Activated T-helper 17 cell treated with anti-CD3 and anti-CD28 coated beads, Interleukin-2, amount 50 U/mL, for 72 hours (primary cell): Measurements from ENCODE around the gene ACRV1. TPM values are rescaled to one million over a fixed set of nuclear protein-coding genes. Genes with fewer than 3 reads are reported as not detected.
"Not testable (repeated sequence)": the region's sequence is repeated elsewhere in the genome, so short reads cannot be mapped to it uniquely, and the experiment has no call there.

Source experiments
- ATAC-seq: fragments of 150-1000 bp; cut with Tn5 transposase; replicated peaks from 2 replicates; pipeline ENCODE4 v1.10.0; 2021; ENCODE audit warnings: mild to moderate bottlenecking, moderate library complexity
- H3K27ac Mint-ChIP-seq: one replicate; pipeline ENCODE4 v1.8.0; 2022; ENCODE audit warnings: mixed read lengths
- H3K27me3 Mint-ChIP-seq: one replicate; pipeline ENCODE4 v1.8.0; 2022; ENCODE audit warnings: mixed read lengths
- H3K36me3 Mint-ChIP-seq: one replicate; pipeline ENCODE4 v1.8.0; 2022; ENCODE audit warnings: low read depth, mild to moderate bottlenecking, mixed read lengths
- H3K4me1 Mint-ChIP-seq: one replicate; pipeline ENCODE4 v1.8.0; 2022; ENCODE audit warnings: mixed read lengths
- H3K4me3 Mint-ChIP-seq: one replicate; pipeline ENCODE4 v1.8.0; 2022; ENCODE audit warnings: mild to moderate bottlenecking, mixed read lengths
- H3K9me3 Mint-ChIP-seq: one replicate; pipeline ENCODE4 v1.8.0; 2022; ENCODE audit warnings: mixed read lengths
- total RNA-seq, 2 donors: library from RNA; stranded (reverse); gene quantifications; one replicate each; pipeline ENCODE4 v1.2.3, GENCODE V29; 2022

The ACRV1 gene, protein sequence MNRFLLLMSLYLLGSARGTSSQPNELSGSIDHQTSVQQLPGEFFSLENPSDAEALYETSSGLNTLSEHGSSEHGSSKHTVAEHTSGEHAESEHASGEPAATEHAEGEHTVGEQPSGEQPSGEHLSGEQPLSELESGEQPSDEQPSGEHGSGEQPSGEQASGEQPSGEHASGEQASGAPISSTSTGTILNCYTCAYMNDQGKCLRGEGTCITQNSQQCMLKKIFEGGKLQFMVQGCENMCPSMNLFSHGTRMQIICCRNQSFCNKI
- not detected for total RNA-seq

DNA sequence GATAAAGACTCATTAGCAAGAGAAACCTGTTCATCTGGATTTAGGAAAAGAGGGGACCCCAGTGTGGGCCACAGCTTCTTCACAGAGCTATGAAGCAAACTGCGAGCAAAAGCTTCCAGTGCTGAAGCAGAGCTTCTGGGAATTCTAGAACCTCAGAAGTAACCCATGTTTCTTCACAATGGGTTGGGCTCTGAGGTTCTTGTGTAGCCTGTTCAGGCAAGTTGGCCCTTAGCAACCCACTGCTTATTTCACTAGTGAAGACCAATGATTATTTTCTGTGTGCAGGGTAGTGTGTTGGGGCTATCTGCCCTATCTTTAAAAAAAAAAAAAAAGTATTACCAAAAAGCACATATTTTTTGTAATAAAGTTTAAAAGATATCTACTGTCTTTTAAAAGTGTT is at the start of gene ACRV1:
ACRV1 (minus strand) TSS at position 101 of the 400 bp plus-strand sequence; CDS start at position 34, 67 bp downstream.
- H3K27me3 Mint-ChIP-seq = no peaks in the 10 kb centered on the region
- peaks cover 3% of the 10 kb centered on the region for H3K4me1 Mint-ChIP-seq
- H3K36me3 Mint-ChIP-seq = peaks cover 27% of the 10 kb centered on the region
- H3K27ac Mint-ChIP-seq = no peak within 1 kb of the TSS
- no peak within 1 kb of the TSS for H3K4me3 Mint-ChIP-seq
- H3K9me3 Mint-ChIP-seq = no peaks in the 10 kb centered on the region
- no peak for ATAC-seq

DNA sequence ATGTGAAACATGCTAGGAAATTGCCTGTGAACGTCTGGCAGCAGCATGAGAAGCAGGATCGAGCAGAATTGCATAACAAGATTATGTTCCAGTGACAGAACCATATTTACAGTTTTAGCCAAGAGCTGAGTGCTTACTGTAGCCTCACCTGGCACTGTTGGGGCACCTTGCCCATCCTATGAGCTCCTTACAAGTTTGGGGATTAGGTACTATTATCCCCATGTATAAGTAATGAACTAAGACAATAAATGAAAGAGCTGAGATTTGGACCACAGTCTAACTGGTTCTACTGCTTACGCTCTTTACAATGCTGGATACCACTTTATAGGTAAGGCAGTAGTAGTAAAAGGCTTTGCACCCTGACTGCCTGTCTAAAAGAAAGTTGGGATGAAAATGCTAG is 48.3 kb upstream of the ACRV1 start:
- Mint-ChIP-seq H3K27ac (no peak overlapping the region), H3K36me3 (no peaks in the 10 kb centered on the region), H3K9me3 (no peaks in the 10 kb centered on the region), H3K4me3 (no peak overlapping the region), H3K27me3 (peaks cover 5% of the 10 kb centered on the region), H3K4me1 (no peaks in the 10 kb centered on the region)
- no peak for ATAC-seq

DNA sequence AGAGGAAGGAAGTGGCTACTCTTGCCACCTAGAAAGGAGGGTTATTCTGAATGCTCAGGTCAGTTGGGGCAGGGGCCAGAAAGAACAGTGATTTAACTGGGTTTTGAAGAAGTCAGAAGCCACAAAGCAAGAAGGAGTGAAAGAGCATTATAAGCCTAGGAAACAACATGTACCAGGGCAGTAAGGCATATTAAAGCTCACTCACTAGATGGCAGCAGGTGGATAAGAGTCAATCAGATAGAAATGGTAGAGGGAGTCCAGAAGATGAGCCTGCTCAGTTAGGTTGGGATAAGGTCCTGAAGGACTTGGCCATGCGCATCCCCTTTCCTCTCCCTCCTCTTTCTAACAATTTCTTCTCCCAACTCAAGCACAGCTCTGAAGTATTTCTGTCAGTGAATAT is 43.5 kb upstream of the ACRV1 start:
- Mint-ChIP-seq H3K4me1 (no peaks in the 10 kb centered on the region), H3K27me3 (peaks cover 13% of the 10 kb centered on the region), H3K27ac (no peak overlapping the region), H3K4me3 (no peak overlapping the region), H3K9me3 (no peaks in the 10 kb centered on the region), H3K36me3 (no peaks in the 10 kb centered on the region)
- ATAC-seq = no peak

DNA sequence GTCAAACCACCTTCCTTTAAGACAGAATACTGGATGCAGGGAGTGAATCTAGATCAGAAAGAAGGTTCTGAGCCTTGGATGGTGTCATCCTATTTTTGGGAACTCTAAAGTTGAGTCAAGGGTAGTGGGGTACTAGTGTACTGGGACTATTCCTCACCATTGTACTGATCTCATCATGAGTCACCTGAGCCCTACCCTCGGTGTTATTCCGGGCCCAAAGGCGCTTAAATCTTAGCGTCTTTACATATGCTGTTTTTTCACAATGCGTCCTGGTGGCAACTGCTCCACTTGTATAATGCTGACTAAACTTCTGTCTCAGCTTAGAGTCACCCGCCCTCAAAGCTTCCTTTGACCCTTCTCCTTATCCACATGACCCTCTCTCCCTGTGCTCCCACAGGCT is 40.1 kb upstream of the ACRV1 start:
- Mint-ChIP-seq H3K9me3 (no peaks in the 10 kb centered on the region), H3K4me3 (no peak overlapping the region), H3K27me3 (peaks cover 10% of the 10 kb centered on the region), H3K4me1 (no peaks in the 10 kb centered on the region), H3K27ac (no peak overlapping the region), H3K36me3 (no peaks in the 10 kb centered on the region)
- ATAC-seq = no peak

DNA sequence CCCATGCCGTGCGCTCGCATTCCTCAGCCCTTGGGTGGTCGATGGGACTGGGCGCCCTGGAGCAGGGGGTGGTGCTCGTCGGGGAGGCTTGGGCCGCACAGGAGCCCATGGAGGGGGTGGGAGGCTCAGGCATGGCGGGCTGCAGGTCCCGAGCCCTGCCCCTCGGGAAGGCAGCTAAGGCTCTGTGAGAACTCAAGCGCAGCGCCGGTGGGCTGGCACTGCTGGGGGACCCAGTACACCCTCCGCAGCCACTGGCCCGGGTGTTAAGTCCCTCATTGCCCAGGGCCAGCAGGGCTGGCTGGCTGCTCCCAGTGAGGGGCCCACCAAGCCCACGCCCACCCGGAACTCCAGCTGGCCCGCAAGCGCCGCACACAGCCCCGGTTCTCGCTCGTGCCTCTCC is 24.0 kb upstream of the ACRV1 start:
- H3K27ac Mint-ChIP-seq, H3K4me3 Mint-ChIP-seq, H3K4me1 Mint-ChIP-seq, H3K36me3 Mint-ChIP-seq, ATAC-seq, H3K9me3 Mint-ChIP-seq: not testable (repeated sequence)
- peaks cover 11% of the 10 kb centered on the region for H3K27me3 Mint-ChIP-seq

DNA sequence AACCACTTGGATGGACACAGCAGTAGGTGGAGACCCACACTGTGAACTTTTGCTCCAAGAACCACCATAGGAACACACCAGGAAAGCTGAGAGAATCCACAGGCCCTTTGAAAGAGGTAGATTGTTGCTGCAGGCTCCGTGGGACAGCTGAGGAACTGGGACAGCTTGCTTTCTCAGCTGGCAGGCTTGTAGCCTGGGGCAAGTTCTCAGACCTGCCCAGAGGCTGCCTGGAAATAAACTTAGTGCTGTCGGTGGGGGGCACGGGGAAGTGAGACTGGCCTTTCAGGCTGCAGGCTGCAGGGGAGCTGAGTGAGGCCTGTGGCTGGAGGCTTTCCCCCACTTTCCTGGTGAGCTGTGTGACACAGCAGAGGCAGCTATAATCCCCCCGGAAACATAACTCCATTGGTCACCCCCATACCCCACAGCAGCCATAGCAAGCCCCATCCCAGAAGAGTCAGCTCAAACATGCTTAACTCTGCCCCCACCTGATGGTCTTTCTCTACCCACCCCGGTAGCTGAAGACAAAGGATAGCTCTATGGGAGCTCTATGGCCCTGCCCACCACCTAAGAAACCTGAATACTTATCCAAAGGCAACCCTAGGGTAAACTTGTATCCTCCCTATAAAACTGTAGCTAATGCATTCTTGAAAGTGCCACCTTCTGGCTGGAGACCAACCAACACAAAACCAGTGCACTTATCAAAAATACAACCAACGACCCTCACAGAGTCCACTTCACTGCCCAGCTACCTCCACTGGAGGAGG is 21.4 kb upstream of the ACRV1 start:
- H3K36me3 Mint-ChIP-seq = no peaks in the 10 kb centered on the region
- H3K4me3 Mint-ChIP-seq = no peak overlapping the region
- no peak overlapping the region for H3K27ac Mint-ChIP-seq
- H3K9me3 Mint-ChIP-seq = no peaks in the 10 kb centered on the region
- no peak for ATAC-seq
- no peaks in the 10 kb centered on the region for H3K4me1 Mint-ChIP-seq
- peaks cover 21% of the 10 kb centered on the region for H3K27me3 Mint-ChIP-seq

DNA sequence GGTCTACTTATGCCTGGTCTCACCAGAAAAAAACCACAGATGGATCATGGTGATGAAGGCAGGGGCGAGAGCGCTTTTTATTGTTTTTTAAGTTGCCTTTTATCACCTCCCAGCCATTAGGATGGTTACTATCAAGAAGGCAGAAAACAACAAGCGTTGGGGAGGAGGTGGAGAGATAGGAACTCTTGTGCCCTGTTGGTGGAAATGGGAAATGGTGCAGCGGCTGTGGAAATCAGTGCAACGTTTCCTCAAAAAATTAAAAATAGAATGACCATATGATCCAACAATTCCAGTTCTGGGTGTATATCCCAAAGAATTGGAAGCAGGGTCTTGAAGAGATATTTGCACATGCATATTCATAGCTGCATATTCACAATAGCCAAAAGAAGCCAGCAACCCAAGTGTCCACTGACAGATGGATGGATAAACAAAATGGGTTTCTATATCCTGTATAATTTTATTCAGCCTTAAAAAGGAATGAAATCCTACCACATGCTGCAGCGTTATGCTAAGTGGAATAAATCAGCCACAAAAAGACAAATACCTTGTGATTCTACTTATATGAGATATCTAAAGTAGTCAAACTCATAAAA is 20.5 kb upstream of the ACRV1 start:
- Mint-ChIP-seq H3K27me3 (peaks cover 20% of the 10 kb centered on the region), H3K4me3 (no peak overlapping the region), H3K36me3 (no peaks in the 10 kb centered on the region), H3K9me3 (no peaks in the 10 kb centered on the region), H3K27ac (no peak overlapping the region), H3K4me1 (no peaks in the 10 kb centered on the region)
- no peak for ATAC-seq

DNA sequence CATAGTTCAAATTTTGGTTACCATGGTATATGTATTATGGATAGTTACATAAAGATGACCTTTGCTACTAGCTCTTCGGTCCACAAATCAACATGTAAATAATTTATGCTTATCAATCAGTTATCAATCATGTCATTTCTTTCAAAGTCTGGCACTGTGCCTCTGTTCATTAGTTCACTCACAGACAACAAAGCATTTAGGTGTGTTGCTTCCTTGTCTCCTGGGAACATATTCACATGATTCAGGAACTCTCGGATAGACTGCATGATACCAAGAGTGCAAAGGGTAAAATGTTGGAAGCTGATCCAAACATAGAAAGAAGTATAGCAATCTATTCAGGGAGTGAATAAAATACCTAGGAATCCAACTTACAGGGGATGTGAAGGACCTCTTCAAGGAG is 14.3 kb upstream of the ACRV1 start:
- ATAC-seq = no peak
- Mint-ChIP-seq H3K4me1 (no peaks in the 10 kb centered on the region), H3K27ac (no peak overlapping the region), H3K4me3 (no peak overlapping the region), H3K27me3 (peaks cover 15% of the 10 kb centered on the region), H3K36me3 (no peaks in the 10 kb centered on the region), H3K9me3 (no peaks in the 10 kb centered on the region)

DNA sequence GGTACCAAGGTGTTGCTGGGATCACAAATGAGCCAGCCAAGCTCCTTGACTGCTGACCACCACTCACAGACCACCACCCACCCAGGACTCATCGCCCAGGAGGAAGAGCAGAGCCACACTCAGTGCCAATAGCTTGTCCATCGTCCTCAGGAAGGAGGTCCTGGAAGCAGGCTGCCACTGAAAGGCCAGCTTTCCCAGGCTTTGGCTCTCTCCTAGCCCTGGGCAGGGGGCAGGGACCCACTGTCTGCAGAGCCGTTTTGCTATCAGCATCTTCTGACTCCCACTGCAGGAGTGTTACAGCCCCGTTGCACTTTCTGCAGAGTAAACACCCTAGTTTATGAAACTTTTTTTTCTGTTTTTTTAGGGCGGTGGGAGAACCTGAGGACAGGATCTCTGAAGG is 12.2 kb upstream of the ACRV1 start:
- no peak overlapping the region for H3K4me3 Mint-ChIP-seq
- no peak overlapping the region for H3K27ac Mint-ChIP-seq
- H3K9me3 Mint-ChIP-seq = no peaks in the 10 kb centered on the region
- peaks cover 3% of the 10 kb centered on the region for H3K27me3 Mint-ChIP-seq
- no peaks in the 10 kb centered on the region for H3K4me1 Mint-ChIP-seq
- no peak for ATAC-seq
- no peaks in the 10 kb centered on the region for H3K36me3 Mint-ChIP-seq

DNA sequence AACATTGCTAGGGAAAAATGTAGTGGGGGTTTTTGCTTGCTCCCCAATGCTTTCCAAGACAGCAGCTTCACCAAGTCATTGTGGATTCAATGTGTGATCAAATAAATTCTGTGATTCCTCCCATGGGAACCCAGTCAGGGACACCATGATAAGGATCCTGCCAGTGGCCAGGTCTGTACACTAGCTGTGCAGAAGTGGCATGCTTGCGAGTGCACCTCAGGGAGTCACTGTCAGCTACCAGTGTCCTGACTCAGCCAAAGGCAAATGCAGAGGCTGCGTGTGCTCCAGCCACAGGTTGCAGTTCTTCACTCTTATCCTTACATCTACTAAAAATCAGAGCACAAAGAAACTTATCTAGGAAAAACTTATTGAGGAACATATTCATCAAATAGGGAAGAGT is 9.4 kb upstream of the ACRV1 start:
- peaks cover 2% of the 10 kb centered on the region for H3K27me3 Mint-ChIP-seq
- H3K4me3 Mint-ChIP-seq = no peak overlapping the region
- H3K9me3 Mint-ChIP-seq = no peaks in the 10 kb centered on the region
- no peak for ATAC-seq
- H3K36me3 Mint-ChIP-seq = no peaks in the 10 kb centered on the region
- no peaks in the 10 kb centered on the region for H3K4me1 Mint-ChIP-seq
- H3K27ac Mint-ChIP-seq = no peak overlapping the region

DNA sequence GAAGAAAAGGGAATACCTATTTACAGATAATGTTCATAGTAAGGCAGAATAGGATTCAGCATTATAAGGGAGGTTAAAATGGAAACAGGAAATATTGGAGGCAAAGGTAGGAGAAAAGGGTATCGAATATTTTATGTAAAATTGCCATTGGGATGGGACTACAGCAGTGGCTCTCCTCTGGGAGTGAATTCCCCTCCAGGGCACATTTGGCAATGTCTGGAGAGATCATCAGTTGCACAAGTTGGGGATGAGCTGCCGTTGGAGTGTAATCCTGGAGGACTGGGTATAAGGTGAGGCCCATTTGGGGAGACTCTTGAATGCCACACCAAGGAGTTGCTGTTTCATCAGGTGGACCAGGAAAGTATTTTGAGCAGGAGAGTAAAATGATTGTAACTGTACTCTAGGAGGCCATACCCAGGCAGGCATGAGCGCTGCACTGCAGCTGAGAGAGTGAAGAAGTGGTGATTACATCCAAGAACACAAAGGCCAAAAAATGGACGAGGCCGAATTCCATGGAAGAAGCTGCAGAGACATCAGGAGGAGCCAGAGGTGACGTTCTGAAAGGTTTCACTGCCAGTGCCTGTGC is 8.7 kb upstream of the ACRV1 start:
- Mint-ChIP-seq H3K4me3 (no peak overlapping the region), H3K27ac (no peak overlapping the region), H3K36me3 (no peaks in the 10 kb centered on the region), H3K27me3 (no peaks in the 10 kb centered on the region), H3K4me1 (no peaks in the 10 kb centered on the region), H3K9me3 (no peaks in the 10 kb centered on the region)
- no peak for ATAC-seq

DNA sequence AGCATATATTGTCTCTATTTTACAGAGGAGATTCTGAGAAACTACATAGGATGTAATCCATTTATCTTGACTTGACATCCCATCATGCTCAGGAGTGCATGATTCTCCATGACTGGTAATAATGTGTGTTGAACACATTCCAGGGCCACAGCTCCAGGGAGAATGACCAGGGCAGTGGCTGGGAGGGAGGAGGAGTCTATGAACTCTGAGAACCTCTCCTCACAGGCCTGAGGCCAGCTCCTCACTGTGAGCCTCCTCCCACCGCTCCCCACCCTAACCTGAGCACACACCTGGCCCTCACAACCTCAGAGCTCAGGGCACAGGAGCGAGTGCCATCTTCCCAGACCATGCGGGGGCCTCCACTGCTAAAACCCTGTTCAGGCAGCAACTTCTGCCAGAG is 8.0 kb upstream of the ACRV1 start:
- no peaks in the 10 kb centered on the region for H3K36me3 Mint-ChIP-seq
- H3K27ac Mint-ChIP-seq = no peak overlapping the region
- no peaks in the 10 kb centered on the region for H3K9me3 Mint-ChIP-seq
- H3K4me3 Mint-ChIP-seq = no peak overlapping the region
- no peaks in the 10 kb centered on the region for H3K27me3 Mint-ChIP-seq
- ATAC-seq = no peak
- no peaks in the 10 kb centered on the region for H3K4me1 Mint-ChIP-seq

DNA sequence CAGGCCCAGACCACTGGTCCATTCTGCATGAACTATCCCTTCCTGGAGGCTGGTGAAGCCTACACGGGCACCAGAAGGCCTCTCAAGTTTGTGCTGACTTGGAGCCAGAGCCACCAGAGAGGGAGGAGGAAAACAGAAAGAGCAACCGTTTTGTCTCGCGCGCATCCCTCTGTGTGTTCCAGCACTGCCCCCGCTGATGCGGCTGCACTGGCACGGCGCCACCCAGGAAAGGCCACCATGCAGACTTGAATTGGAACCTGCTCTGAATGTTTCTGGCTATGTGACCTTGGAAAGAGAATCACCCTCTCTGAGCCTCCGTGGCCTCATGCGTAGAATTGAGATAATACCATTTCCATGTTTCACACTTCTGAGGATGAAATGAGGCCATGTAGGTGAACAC is 7.4 kb upstream of the ACRV1 start:
- Mint-ChIP-seq H3K27me3 (no peaks in the 10 kb centered on the region), H3K36me3 (no peaks in the 10 kb centered on the region), H3K4me3 (no peak overlapping the region), H3K9me3 (no peaks in the 10 kb centered on the region), H3K27ac (no peak overlapping the region), H3K4me1 (no peaks in the 10 kb centered on the region)
- ATAC-seq = no peak

DNA sequence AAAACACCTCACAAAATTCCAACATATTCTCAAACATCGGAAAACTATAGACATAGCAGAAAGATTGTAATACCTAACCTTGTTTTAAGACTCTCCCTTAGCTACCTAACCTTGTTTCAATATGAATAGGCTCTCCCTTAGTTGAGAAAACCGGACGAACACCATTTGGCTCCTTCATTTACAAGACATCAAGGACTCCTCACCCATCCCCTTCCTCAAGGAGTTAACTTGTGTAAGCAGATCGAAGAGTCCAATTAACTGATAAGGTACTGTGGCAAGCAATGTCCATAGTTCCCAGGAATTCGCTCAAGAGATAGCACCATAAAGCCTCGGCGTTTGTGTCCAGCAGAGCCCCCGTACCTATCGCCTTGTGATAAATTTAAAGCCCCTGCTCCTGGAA is 4.6 kb upstream of the ACRV1 start:
- Mint-ChIP-seq H3K27ac (no peak overlapping the region), H3K27me3 (no peaks in the 10 kb centered on the region), H3K36me3 (no peaks in the 10 kb centered on the region), H3K4me3 (no peak overlapping the region), H3K4me1 (peaks cover 3% of the 10 kb centered on the region), H3K9me3 (no peaks in the 10 kb centered on the region)
- ATAC-seq = no peak

DNA sequence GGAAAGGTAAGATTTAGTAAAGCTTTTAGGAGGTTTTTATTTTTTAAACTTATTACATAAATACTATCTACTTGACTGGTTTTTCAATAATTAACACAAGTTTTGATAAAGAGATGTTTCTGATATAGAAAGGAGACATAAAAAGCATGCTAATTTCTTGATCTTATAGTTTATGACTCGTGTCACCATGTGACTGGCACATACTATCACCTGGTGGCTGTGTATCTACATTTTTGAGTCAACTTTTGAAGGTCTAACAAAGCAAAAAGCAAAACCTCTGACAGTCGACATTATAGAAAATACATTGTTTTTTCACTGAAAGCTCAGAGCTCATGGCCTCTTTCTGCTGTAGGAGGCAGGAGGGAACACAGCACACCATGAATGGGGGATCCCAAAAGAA is 810 bp downstream of the ACRV1 start:
- Mint-ChIP-seq H3K27ac (no peak overlapping the region), H3K9me3 (no peaks in the 10 kb centered on the region), H3K4me3 (no peak overlapping the region), H3K36me3 (peaks cover 27% of the 10 kb centered on the region), H3K27me3 (no peaks in the 10 kb centered on the region), H3K4me1 (peaks cover 3% of the 10 kb centered on the region)
- ATAC-seq = no peak
